ENCODE data around the gene ARID2. TPM values are rescaled to one million over a fixed set of nuclear protein-coding genes. Genes with fewer than 3 reads are reported as not detected.
A peak's percentile ranks its signal among the peaks of the same experiment; 100 is the strongest.

Gene ARID2
- total and polyA plus RNA-seq, 2 donors from 2014 or later: 4.4 to 35.7 TPM

DNA sequence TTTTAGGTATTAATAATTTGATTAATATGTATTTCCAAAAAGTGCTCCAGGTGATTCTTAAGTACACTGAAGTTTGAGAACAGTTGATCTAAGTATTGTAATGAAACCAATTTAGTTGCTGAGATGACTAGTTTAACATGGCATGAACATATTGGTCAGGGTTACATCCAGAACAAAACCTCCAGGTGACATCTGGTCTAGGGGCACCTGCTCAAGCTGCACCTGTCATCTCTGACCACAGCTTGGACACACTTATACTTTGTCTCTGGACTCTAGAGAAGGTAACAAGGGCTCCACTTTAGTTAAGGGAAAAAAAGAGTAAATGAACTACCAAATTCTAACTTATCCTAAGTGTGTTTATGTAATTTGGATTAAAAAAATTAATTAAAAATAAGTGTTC is 8.1 kb downstream of the ARID2 start:
- H3K4me1 ChIP-seq (ENCODE audit: control insufficient read depth in 2 of 3, insufficient read depth in 2 of 3, low read depth in 1 of 3, low read length in 3 of 3): peaks cover 5 to 6% (median 6%) of the 10 kb centered on the region in 3 donors
- H3K4me3 ChIP-seq (ENCODE audit: low read length in 3 of 3): no peak overlapping the region
- no peaks in the 10 kb centered on the region for H3K27me3 ChIP-seq (ENCODE audit: control insufficient read depth, insufficient read depth, low read length)
- H3K9me3 ChIP-seq (ENCODE audit: control insufficient read depth in 2 of 3, insufficient read depth in 1 of 3, low read length in 3 of 3): peaks cover 0 to 5% (median 2%) of the 10 kb centered on the region in 3 donors
- intact Hi-C loops (cut with DNase I): no loop called here
- no peak for TF ChIP-seq CTCF (IDR thresholded peaks at IDR 0.05; ENCODE audit: borderline replicate concordance, extremely low read depth, insufficient read depth)
- no peak overlapping the region for H3K27ac ChIP-seq (ENCODE audit: low read depth in 2 of 2, low read length in 2 of 2)
- H3K36me3 ChIP-seq (ENCODE audit: control insufficient read depth in 2 of 3, insufficient read depth in 3 of 3, low read length in 3 of 3): peaks cover 0 to 2% (median 0%) of the 10 kb centered on the region in 3 donors
- no peak for FAIRE-seq
- DNase-seq: no peak
- no peak overlapping the region for H3K9ac ChIP-seq (ENCODE audit: low read length in 3 of 3)

GRCh38 chr12:45742590-45742989 is 13.1 kb downstream of the ARID2 start:
- H3K36me3 ChIP-seq (ENCODE audit: control insufficient read depth in 2 of 3, insufficient read depth in 3 of 3, low read length in 3 of 3): peaks cover 0 to under 1% (median 0%) of the 10 kb centered on the region in 3 donors
- intact Hi-C loops (cut with DNase I): no loop called here
- H3K9ac ChIP-seq (ENCODE audit: low read length in 3 of 3): no peak overlapping the region
- no peak overlapping the region for H3K27ac ChIP-seq (ENCODE audit: low read depth in 2 of 2, low read length in 2 of 2)
- H3K9me3 ChIP-seq (ENCODE audit: control insufficient read depth in 2 of 3, insufficient read depth in 1 of 3, low read length in 3 of 3): peaks cover 0 to 5% (median 4%) of the 10 kb centered on the region in 3 donors
- H3K4me3 ChIP-seq (ENCODE audit: low read length in 3 of 3): no peak overlapping the region
- TF ChIP-seq CTCF (IDR thresholded peaks at IDR 0.05; ENCODE audit: borderline replicate concordance, extremely low read depth, insufficient read depth): no peak
- DNase-seq (no peak), FAIRE-seq (no peak)
- no peaks in the 10 kb centered on the region for H3K27me3 ChIP-seq (ENCODE audit: control insufficient read depth, insufficient read depth, low read length)
- no peaks in the 10 kb centered on the region for H3K4me1 ChIP-seq (ENCODE audit: control insufficient read depth in 2 of 3, insufficient read depth in 2 of 3, low read depth in 1 of 3, low read length in 3 of 3)

- peaks cover 0 to 5% (median 4%) of the 10 kb centered on the region in 3 donors for H3K9me3 ChIP-seq (ENCODE audit: control insufficient read depth in 2 of 3, insufficient read depth in 1 of 3, low read length in 3 of 3)
- no peak for FAIRE-seq
- no peak overlapping the region for H3K4me3 ChIP-seq (ENCODE audit: low read length in 3 of 3)
- no peak overlapping the region for H3K9ac ChIP-seq (ENCODE audit: low read length in 3 of 3)
- no peaks in the 10 kb centered on the region for H3K27me3 ChIP-seq (ENCODE audit: control insufficient read depth, insufficient read depth, low read length)
- H3K27ac ChIP-seq (ENCODE audit: low read depth in 2 of 2, low read length in 2 of 2): no peak overlapping the region
- TF ChIP-seq CTCF (IDR thresholded peaks at IDR 0.05; ENCODE audit: borderline replicate concordance, extremely low read depth, insufficient read depth): no peak
- no peaks in the 10 kb centered on the region for H3K4me1 ChIP-seq (ENCODE audit: control insufficient read depth in 2 of 3, insufficient read depth in 2 of 3, low read depth in 1 of 3, low read length in 3 of 3)
- no peak for DNase-seq
- no peaks in the 10 kb centered on the region for H3K36me3 ChIP-seq (ENCODE audit: control insufficient read depth in 2 of 3, insufficient read depth in 3 of 3, low read length in 3 of 3)
- intact Hi-C loops (cut with DNase I): no loop called here
Observed at GRCh38 chr12:45743247-45743646, 13.7 kb downstream of the ARID2 start.

- H3K9me3 ChIP-seq (ENCODE audit: control insufficient read depth in 2 of 3, insufficient read depth in 1 of 3, low read length in 3 of 3): peaks cover 0 to 5% (median 4%) of the 10 kb centered on the region in 3 donors
- no peaks in the 10 kb centered on the region for H3K36me3 ChIP-seq (ENCODE audit: control insufficient read depth in 2 of 3, insufficient read depth in 3 of 3, low read length in 3 of 3)
- no peaks in the 10 kb centered on the region for H3K27me3 ChIP-seq (ENCODE audit: control insufficient read depth, insufficient read depth, low read length)
- intact Hi-C loops (cut with DNase I): no loop called here
- peak; percentile 16 for TF ChIP-seq CTCF (IDR thresholded peaks at IDR 0.05; ENCODE audit: borderline replicate concordance, extremely low read depth, insufficient read depth)
- H3K9ac ChIP-seq (ENCODE audit: low read length in 3 of 3): no peak overlapping the region
- H3K4me1 ChIP-seq (ENCODE audit: control insufficient read depth in 2 of 3, insufficient read depth in 2 of 3, low read depth in 1 of 3, low read length in 3 of 3): no peaks in the 10 kb centered on the region
- DNase-seq (no peak), FAIRE-seq (peak; percentile 94)
- H3K27ac ChIP-seq (ENCODE audit: low read depth in 2 of 2, low read length in 2 of 2): no peak overlapping the region
- no peak overlapping the region for H3K4me3 ChIP-seq (ENCODE audit: low read length in 3 of 3)
Observed at GRCh38 chr12:45745861-45746277, 16.4 kb downstream of the ARID2 start.
